Smooth muscle cell (in vitro differentiated cells): ENCODE results near the gene MEF2C. TPM values are rescaled to one million over a fixed set of nuclear protein-coding genes. Genes with fewer than 3 reads are reported as not detected.
A peak's percentile ranks its signal among the peaks of the same experiment; 100 is the strongest.

Experiments
- DNase-seq: peaks from one replicate; lab custom pipeline; 2025; ENCODE audit not compliant: unreplicated experiment; lab: John Stamatoyannopoulos, UW
- H2AFZ ChIP-seq: fragments of 200-600 bp; sonication (generic); 2 replicates; pipeline ENCODE4 v1.6.0; 2016; ENCODE audit warnings: antibody characterized with exemption, low read depth, mild to moderate bottlenecking
- H3F3A ChIP-seq: fragments of 200-600 bp; sonication (generic); 2 replicates; pipeline ENCODE4 v1.6.0; 2017; ENCODE audit warnings: antibody characterized with exemption, low read depth
- H3K27ac ChIP-seq: fragments of 200-600 bp; sonication (generic); 2 replicates; pipeline ENCODE4 v1.5.1; 2016; ENCODE audit warnings: low read depth, mild to moderate bottlenecking
- H3K27me3 ChIP-seq: fragments of 200-600 bp; sonication (generic); 2 replicates; pipeline ENCODE4 v1.6.1; 2016; ENCODE audit warnings: low read depth, mild to moderate bottlenecking
- H3K36me3 ChIP-seq: fragments of 200-600 bp; sonication (generic); 2 replicates; pipeline ENCODE4 v1.5.1; 2016; ENCODE audit warnings: low read depth
- H3K4me1 ChIP-seq: fragments of 200-600 bp; sonication (generic); 2 replicates; pipeline ENCODE4 v1.5.1; 2016; ENCODE audit warnings: low read depth
- H3K4me2 ChIP-seq: fragments of 200-600 bp; sonication (generic); 2 replicates; pipeline ENCODE4 v1.6.0; 2016; ENCODE audit warnings: mild to moderate bottlenecking
- H3K4me3 ChIP-seq: fragments of 200-600 bp; sonication (generic); 2 replicates; pipeline ENCODE4 v1.5.1; 2016; ENCODE audit warnings: mild to moderate bottlenecking
- H3K79me2 ChIP-seq: fragments of 200-600 bp; sonication (generic); 2 replicates; pipeline ENCODE4 v1.6.0; 2016; ENCODE audit warnings: low read depth, mild to moderate bottlenecking
- H3K9ac ChIP-seq: fragments of 200-600 bp; sonication (generic); 2 replicates; pipeline ENCODE4 v1.6.0; 2016; ENCODE audit warnings: low read depth
- H3K9me3 ChIP-seq: fragments of 200-600 bp; sonication (generic); replicated peaks from 2 replicates; pipeline ENCODE4 v1.5.1; 2016; ENCODE audit warnings: low read depth
- H4K20me1 ChIP-seq: fragments of 200-600 bp; sonication (generic); 2 replicates; pipeline ENCODE4 v1.6.0; 2016; ENCODE audit warnings: low read depth
- CTCF ChIP-seq: fragments of 200-600 bp; sonication (generic); IDR thresholded peaks from 2 replicates; pipeline ENCODE4 v1.5.1; 2017; ENCODE audit warnings: borderline replicate concordance, mild to moderate bottlenecking, antibody characterized with exemption; ENCODE audit not compliant: insufficient read depth, poor library complexity, severe bottlenecking
- WGBS: methylation state at CpG from one replicate; pipeline ENCODE4 v1.1.7; 2016; ENCODE audit warnings: low lambda C conversion rate; 5-methylcytosine and 5-hydroxymethylcytosine counted together
- polyA plus RNA-seq: library from polyadenylated mRNA; unstranded; fragments of >200 nt; fragmentation: Nextera tagmentation; extraction: Ambion mirVana; gene quantifications from 2 replicates; pipeline ENCODE4 v1.2.1, GENCODE V29; 2016
- total RNA-seq: library from RNA; depleted of rRNA; stranded (reverse); fragments of >200 nt; gene quantifications from 2 replicates; pipeline ENCODE4 v1.2.3, GENCODE V29; 2014

Gene MEF2C
- total and polyA plus RNA-seq, 2 experiments from 2014 or later: 11.4 to 14.0 TPM

GRCh38 chr5:88837817-88838216, 45.2 kb downstream of the MEF2C start:
- H3F3A ChIP-seq: no peaks in the 10 kb centered on the region
- no peak overlapping the region for H3K4me2 ChIP-seq
- H3K9ac ChIP-seq: no peak overlapping the region
- 93% methylated on average over 1 of the region's 1 CpG for WGBS
- peaks cover 11% of the 10 kb centered on the region for H3K4me1 ChIP-seq
- no peaks in the 10 kb centered on the region for H3K27me3 ChIP-seq
- H3K27ac ChIP-seq: no peak overlapping the region
- H3K9me3 ChIP-seq: no peaks in the 10 kb centered on the region
- no peaks in the 10 kb centered on the region for H4K20me1 ChIP-seq
- H3K79me2 ChIP-seq: no peaks in the 10 kb centered on the region
- no peak for DNase-seq
- TF ChIP-seq CTCF: no peak
- no peaks in the 10 kb centered on the region for H3K36me3 ChIP-seq
- no peak overlapping the region for H2AFZ ChIP-seq
- H3K4me3 ChIP-seq: no peak overlapping the region

GRCh38 chr5:88837222-88837621, 45.8 kb downstream of the MEF2C start:
- no peaks in the 10 kb centered on the region for H3K27me3 ChIP-seq
- no peak for TF ChIP-seq CTCF
- no peak overlapping the region for H3K4me2 ChIP-seq
- peaks cover 11% of the 10 kb centered on the region for H3K4me1 ChIP-seq
- H3K36me3 ChIP-seq: no peaks in the 10 kb centered on the region
- WGBS: 90% methylated on average over 4 of the region's 4 CpGs
- no peaks in the 10 kb centered on the region for H3K79me2 ChIP-seq
- H3K4me3 ChIP-seq: no peak overlapping the region
- H3K9me3 ChIP-seq: no peaks in the 10 kb centered on the region
- H3K9ac ChIP-seq: no peak overlapping the region
- peak overlapping the region; percentile 80 for H3K27ac ChIP-seq
- no peak for DNase-seq
- H2AFZ ChIP-seq: peak overlapping the region; percentile 98
- no peaks in the 10 kb centered on the region for H3F3A ChIP-seq
- no peaks in the 10 kb centered on the region for H4K20me1 ChIP-seq

- H3F3A ChIP-seq: no peaks in the 10 kb centered on the region
- peak overlapping the region; percentile 37 for H3K9ac ChIP-seq
- peak overlapping the region; percentile 80 for H3K27ac ChIP-seq
- H3K4me2 ChIP-seq: peak overlapping the region; percentile 73
- H3K9me3 ChIP-seq: no peaks in the 10 kb centered on the region
- no peaks in the 10 kb centered on the region for H3K27me3 ChIP-seq
- no peak overlapping the region for H3K4me3 ChIP-seq
- DNase-seq: no peak
- H3K4me1 ChIP-seq: peaks cover 11% of the 10 kb centered on the region
- WGBS: 8% methylated on average over 5 of the region's 5 CpGs
- H4K20me1 ChIP-seq: no peaks in the 10 kb centered on the region
- H3K36me3 ChIP-seq: no peaks in the 10 kb centered on the region
- TF ChIP-seq CTCF: no peak
- H2AFZ ChIP-seq: peak overlapping the region; percentile 98
- no peaks in the 10 kb centered on the region for H3K79me2 ChIP-seq
These were observed 46.7 kb downstream of the MEF2C start for GRCh38 chr5:88836195-88836838.

GRCh38 chr5:88834499-88834898, 48.5 kb downstream of the MEF2C start:
- no peaks in the 10 kb centered on the region for H3K79me2 ChIP-seq
- TF ChIP-seq CTCF: no peak
- no peaks in the 10 kb centered on the region for H4K20me1 ChIP-seq
- H3K27me3 ChIP-seq: no peaks in the 10 kb centered on the region
- no peak overlapping the region for H3K4me3 ChIP-seq
- no peak overlapping the region for H2AFZ ChIP-seq
- no peak overlapping the region for H3K27ac ChIP-seq
- H3K4me1 ChIP-seq: peaks cover 11% of the 10 kb centered on the region
- no peaks in the 10 kb centered on the region for H3F3A ChIP-seq
- no peaks in the 10 kb centered on the region for H3K36me3 ChIP-seq
- no peak overlapping the region for H3K9ac ChIP-seq
- 98% methylated on average over 4 of the region's 4 CpGs for WGBS
- no peak for DNase-seq
- no peaks in the 10 kb centered on the region for H3K9me3 ChIP-seq
- H3K4me2 ChIP-seq: no peak overlapping the region
